ENCODE results near the gene KCNC1. TPM values are rescaled to one million over a fixed set of nuclear protein-coding genes. Genes with fewer than 3 reads are reported as not detected.

KCNC1 gene
- total RNA-seq, 5 donors from 2014 or later (not counting 1 experiment from before 2014, with no cell fraction given), result not detected

DNA sequence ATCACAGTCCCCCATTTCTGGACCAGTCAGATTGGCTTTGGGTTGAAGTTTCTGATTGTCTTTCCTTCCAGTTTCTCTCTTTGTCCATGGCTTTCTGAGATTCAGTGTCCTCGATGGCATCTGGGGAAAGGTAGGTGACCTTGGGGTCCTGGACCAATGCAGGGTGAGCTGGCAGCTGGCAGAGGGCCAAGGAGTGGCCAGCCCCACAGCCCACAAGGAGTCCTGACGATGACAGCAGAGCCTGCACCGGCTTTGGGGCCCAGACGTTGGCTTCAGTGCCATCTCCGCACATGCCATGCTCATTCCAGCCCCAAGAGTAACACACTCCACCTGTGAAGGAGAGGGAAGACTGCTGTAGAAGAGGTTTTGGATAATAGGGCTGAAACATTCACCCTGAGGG lies 53.5 kb downstream of the KCNC1 start:
- WGBS (ENCODE audit: insufficient coverage), result no CpG with 5 or more reads among the region's 5 CpGs
- H3K4me1 ChIP-seq (ENCODE audit: control insufficient read depth in 1 of 2, extremely low read depth in 1 of 2, insufficient read depth in 2 of 2, low read length in 2 of 2), result no peaks in the 10 kb centered on the region
- ChIA-PET CTCF (no interaction called here), POLR2A (no interaction called here)
- Mint-ChIP-seq H3K4me3 (no peak overlapping the region), H3K27me3 (no peaks in the 10 kb centered on the region), H3K4me1 (no peaks in the 10 kb centered on the region), H3K9me3 (peaks cover 0 to 6% (median 0%) of the 10 kb centered on the region in 3 donors), H3K36me3 (peaks cover 32% of the 10 kb centered on the region), H3K27ac (no peak overlapping the region)
- ATAC-seq (replicated peaks in 1 of 4), result no peak
- peaks cover 0 to 5% of the 10 kb centered on the region in 2 donors for H3K36me3 ChIP-seq (ENCODE audit: control insufficient read depth in 2 of 2, extremely low read depth in 1 of 2, insufficient read depth in 1 of 2, low read length in 1 of 2)
- no peak overlapping the region for H3K27ac ChIP-seq (ENCODE audit: low read length)
- H3K4me3 ChIP-seq (ENCODE audit: control insufficient read depth in 1 of 2, extremely low read depth in 1 of 2, low read length in 1 of 2), result no peak overlapping the region
- H3K9me3 ChIP-seq, result no peaks in the 10 kb centered on the region
- DNase-seq, result no peak
- no peaks in the 10 kb centered on the region for H3K27me3 ChIP-seq (replicated peaks in 1 of 2; ENCODE audit: control insufficient read depth in 2 of 2, extremely low read depth in 1 of 2, insufficient read depth in 2 of 2, low read length in 1 of 2)

DNA sequence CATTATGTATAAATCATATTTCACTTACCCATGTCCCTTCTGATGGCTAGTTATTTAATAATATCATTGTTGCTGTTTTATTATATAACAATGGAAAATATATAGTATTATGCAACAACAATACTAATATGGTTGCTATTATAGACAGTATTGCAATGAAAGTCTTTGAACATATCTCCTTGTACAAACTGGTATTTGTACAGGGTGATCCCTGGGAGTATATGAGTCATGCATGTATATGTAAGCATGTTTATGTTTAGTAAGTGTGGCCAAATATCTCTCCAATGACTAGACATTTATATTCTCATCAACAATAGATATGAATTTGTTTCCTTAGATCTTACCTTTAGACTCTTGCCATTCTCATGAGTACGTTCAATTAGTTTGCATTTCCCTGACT lies 55.9 kb downstream of the KCNC1 start:
- H3K4me1 ChIP-seq (ENCODE audit: control insufficient read depth in 1 of 2, extremely low read depth in 1 of 2, insufficient read depth in 2 of 2, low read length in 2 of 2), result no peaks in the 10 kb centered on the region
- no peaks in the 10 kb centered on the region for H3K4me1 Mint-ChIP-seq
- peaks cover 0 to 6% (median 0%) of the 10 kb centered on the region in 3 donors for H3K9me3 Mint-ChIP-seq
- no peak for ATAC-seq (replicated peaks in 1 of 4)
- ChIA-PET CTCF (no interaction called here), POLR2A (no interaction called here)
- WGBS (ENCODE audit: insufficient coverage), result no CpG with 5 or more reads among the region's 1 CpG
- no peak for DNase-seq
- H3K36me3 ChIP-seq (ENCODE audit: control insufficient read depth in 2 of 2, extremely low read depth in 1 of 2, insufficient read depth in 1 of 2, low read length in 1 of 2), result peaks cover 0 to 5% of the 10 kb centered on the region in 2 donors
- H3K9me3 ChIP-seq, result no peaks in the 10 kb centered on the region
- H3K36me3 Mint-ChIP-seq, result peaks cover 32% of the 10 kb centered on the region
- no peaks in the 10 kb centered on the region for H3K27me3 Mint-ChIP-seq
- no peak overlapping the region for H3K27ac ChIP-seq (ENCODE audit: low read length)
- H3K27me3 ChIP-seq (replicated peaks in 1 of 2; ENCODE audit: control insufficient read depth in 2 of 2, extremely low read depth in 1 of 2, insufficient read depth in 2 of 2, low read length in 1 of 2), result no peaks in the 10 kb centered on the region
- H3K4me3 ChIP-seq (ENCODE audit: control insufficient read depth in 1 of 2, extremely low read depth in 1 of 2, low read length in 1 of 2), result no peak overlapping the region
- no peak overlapping the region for H3K4me3 Mint-ChIP-seq
- H3K27ac Mint-ChIP-seq, result no peak overlapping the region

DNA sequence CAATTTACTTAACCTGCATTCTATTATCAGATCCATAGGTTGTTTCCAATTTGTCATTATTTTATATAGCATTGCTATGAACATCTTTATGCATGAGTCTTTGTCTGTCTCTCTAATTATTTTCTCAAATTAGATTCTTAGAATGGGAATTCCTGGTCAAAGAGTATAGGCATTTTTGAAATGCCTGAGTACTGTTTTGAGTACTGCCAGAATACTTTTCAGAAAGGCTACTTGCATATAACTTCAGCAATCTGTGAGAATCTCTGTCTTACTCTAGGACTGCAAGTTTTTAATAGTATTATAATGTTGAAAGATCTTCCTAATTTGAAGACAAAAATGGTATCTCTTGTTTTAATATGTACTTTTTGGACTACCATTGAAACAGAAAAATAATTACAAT lies 56.6 kb downstream of the KCNC1 start:
- no peaks in the 10 kb centered on the region for H3K4me1 ChIP-seq (ENCODE audit: control insufficient read depth in 1 of 2, extremely low read depth in 1 of 2, insufficient read depth in 2 of 2, low read length in 2 of 2)
- H3K9me3 ChIP-seq, result no peaks in the 10 kb centered on the region
- H3K9me3 Mint-ChIP-seq, result peaks cover 0 to 6% (median 0%) of the 10 kb centered on the region in 3 donors
- no peak overlapping the region for H3K4me3 ChIP-seq (ENCODE audit: control insufficient read depth in 1 of 2, extremely low read depth in 1 of 2, low read length in 1 of 2)
- DNase-seq (no peak), ATAC-seq (replicated peaks in 1 of 4) (no peak)
- no peak overlapping the region for H3K27ac ChIP-seq (ENCODE audit: low read length)
- peaks cover 28% of the 10 kb centered on the region for H3K36me3 Mint-ChIP-seq
- no peaks in the 10 kb centered on the region for H3K27me3 ChIP-seq (replicated peaks in 1 of 2; ENCODE audit: control insufficient read depth in 2 of 2, extremely low read depth in 1 of 2, insufficient read depth in 2 of 2, low read length in 1 of 2)
- POLR2A ChIA-PET, result no interaction called here
- no peaks in the 10 kb centered on the region for H3K4me1 Mint-ChIP-seq
- H3K27me3 Mint-ChIP-seq, result no peaks in the 10 kb centered on the region
- H3K36me3 ChIP-seq (ENCODE audit: control insufficient read depth in 2 of 2, extremely low read depth in 1 of 2, insufficient read depth in 1 of 2, low read length in 1 of 2), result peaks cover 0 to 5% of the 10 kb centered on the region in 2 donors
- no peak overlapping the region for H3K27ac Mint-ChIP-seq
- H3K4me3 Mint-ChIP-seq, result no peak overlapping the region
- CTCF ChIA-PET, result no interaction called here

DNA sequence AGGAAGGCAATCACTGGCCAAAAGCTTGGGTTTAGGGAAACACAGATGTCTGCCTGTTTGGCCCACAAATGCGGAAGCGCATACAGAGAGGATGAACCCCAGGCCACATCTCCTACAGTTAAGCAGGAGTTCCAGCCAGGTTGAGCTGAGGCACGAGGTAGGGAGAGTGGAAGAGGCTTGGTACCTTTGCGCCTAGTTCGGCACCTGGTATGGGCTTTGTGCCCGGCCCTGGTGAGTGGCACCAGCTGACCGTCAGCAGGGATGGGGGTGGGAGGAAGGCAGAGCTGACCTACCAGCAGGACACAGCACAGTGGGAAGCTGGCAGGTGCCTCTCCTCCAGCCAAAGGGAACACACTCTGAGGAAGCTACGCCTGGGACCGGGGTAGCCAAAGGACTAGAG lies 57.6 kb downstream of the KCNC1 start:
- H3K9me3 ChIP-seq, result no peaks in the 10 kb centered on the region
- 94% methylated on average over 5 of the region's 9 CpGs for WGBS (ENCODE audit: insufficient coverage)
- POLR2A ChIA-PET, result no interaction called here

DNA sequence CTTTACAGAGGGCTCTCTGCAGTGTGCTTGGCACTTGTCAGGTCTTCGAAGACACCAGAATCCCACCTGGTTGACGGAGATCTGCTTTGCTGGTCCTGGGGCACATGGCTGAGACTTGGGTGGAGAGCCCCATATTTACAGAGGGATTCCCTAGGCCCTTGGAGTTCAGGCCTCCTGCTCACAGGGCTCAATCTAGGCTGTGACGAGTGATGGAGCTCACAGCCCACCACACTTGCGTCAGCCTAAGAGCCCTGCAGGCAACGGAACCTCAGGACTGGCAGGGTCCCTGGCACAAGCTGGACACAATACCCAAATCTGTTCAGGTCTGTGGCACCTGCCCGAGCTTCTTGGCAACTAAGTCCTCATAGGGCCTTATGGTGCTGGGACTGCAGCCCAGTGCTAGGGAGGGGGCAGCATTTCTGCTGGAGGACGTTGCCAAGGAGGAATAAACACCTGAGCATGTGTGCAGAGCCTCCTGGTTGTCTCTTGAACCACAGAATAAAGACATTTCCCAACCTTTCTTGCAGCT lies 59.1 kb downstream of the KCNC1 start:
- H3K27ac ChIP-seq (ENCODE audit: low read length), result no peak overlapping the region
- no peaks in the 10 kb centered on the region for H3K9me3 ChIP-seq
- POLR2A ChIA-PET, result no interaction called here
- Mint-ChIP-seq H3K27me3 (no peaks in the 10 kb centered on the region), H3K36me3 (peaks cover 28% of the 10 kb centered on the region), H3K4me3 (no peak overlapping the region), H3K4me1 (no peaks in the 10 kb centered on the region), H3K9me3 (peaks cover 0 to 2% (median 0%) of the 10 kb centered on the region in 3 donors), H3K27ac (no peak overlapping the region)
- no peak for ATAC-seq (replicated peaks in 1 of 4)
- WGBS (ENCODE audit: insufficient coverage), result 91% methylated on average over 6 of the region's 7 CpGs
- no peaks in the 10 kb centered on the region for H3K36me3 ChIP-seq (ENCODE audit: control insufficient read depth in 2 of 2, extremely low read depth in 1 of 2, insufficient read depth in 1 of 2, low read length in 1 of 2)
- H3K27me3 ChIP-seq (replicated peaks in 1 of 2; ENCODE audit: control insufficient read depth in 2 of 2, extremely low read depth in 1 of 2, insufficient read depth in 2 of 2, low read length in 1 of 2), result no peaks in the 10 kb centered on the region
- DNase-seq, result no peak
- H3K4me1 ChIP-seq (ENCODE audit: control insufficient read depth in 1 of 2, extremely low read depth in 1 of 2, insufficient read depth in 2 of 2, low read length in 2 of 2), result no peaks in the 10 kb centered on the region
- CTCF ChIA-PET, result no interaction called here
- no peak overlapping the region for H3K4me3 ChIP-seq (ENCODE audit: control insufficient read depth in 1 of 2, extremely low read depth in 1 of 2, low read length in 1 of 2)

More for the DNA sequence above, 57.6 kb downstream of the KCNC1 start:
- H3K27ac Mint-ChIP-seq, result no peak overlapping the region
- H3K4me1 ChIP-seq (ENCODE audit: control insufficient read depth in 1 of 2, extremely low read depth in 1 of 2, insufficient read depth in 2 of 2, low read length in 2 of 2), result no peaks in the 10 kb centered on the region
- H3K27me3 ChIP-seq (replicated peaks in 1 of 2; ENCODE audit: control insufficient read depth in 2 of 2, extremely low read depth in 1 of 2, insufficient read depth in 2 of 2, low read length in 1 of 2), result no peaks in the 10 kb centered on the region
- peaks cover 34% of the 10 kb centered on the region for H3K36me3 Mint-ChIP-seq
- ATAC-seq (replicated peaks in 1 of 4), result no peak
- CTCF ChIA-PET, result no interaction called here
- H3K4me3 Mint-ChIP-seq, result no peak overlapping the region
- H3K36me3 ChIP-seq (ENCODE audit: control insufficient read depth in 2 of 2, extremely low read depth in 1 of 2, insufficient read depth in 1 of 2, low read length in 1 of 2), result peaks cover 0 to 5% of the 10 kb centered on the region in 2 donors
- no peaks in the 10 kb centered on the region for H3K27me3 Mint-ChIP-seq
- H3K4me3 ChIP-seq (ENCODE audit: control insufficient read depth in 1 of 2, extremely low read depth in 1 of 2, low read length in 1 of 2), result no peak overlapping the region
- no peak for DNase-seq
- H3K27ac ChIP-seq (ENCODE audit: low read length), result no peak overlapping the region
- H3K4me1 Mint-ChIP-seq, result no peaks in the 10 kb centered on the region
- H3K9me3 Mint-ChIP-seq, result peaks cover 0 to 6% (median 0%) of the 10 kb centered on the region in 3 donors

DNA sequence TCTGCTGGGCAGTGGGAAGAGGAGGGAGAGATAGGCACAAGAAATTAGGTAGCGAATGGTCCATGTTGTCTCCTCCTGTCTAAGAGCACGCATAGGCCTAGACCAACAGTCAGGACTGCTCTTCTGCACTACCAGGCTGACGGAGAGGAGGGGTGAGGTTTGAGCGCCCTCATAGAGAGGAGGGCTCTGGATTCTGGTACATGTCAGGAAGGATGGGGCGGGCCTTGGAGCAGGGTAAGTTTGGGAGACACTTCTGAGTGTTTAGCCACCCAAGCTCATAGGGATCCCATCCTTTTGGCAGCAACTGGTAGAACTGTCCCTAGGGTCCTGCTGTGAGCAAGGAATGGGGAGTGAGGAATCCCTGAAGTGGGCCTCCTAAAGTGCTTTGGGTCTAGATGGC lies 60.4 kb downstream of the KCNC1 start:
- no peaks in the 10 kb centered on the region for H3K4me1 Mint-ChIP-seq
- no peaks in the 10 kb centered on the region for H3K9me3 ChIP-seq
- ChIA-PET CTCF (no interaction called here), POLR2A (no interaction called here)
- no peak for ATAC-seq (replicated peaks in 1 of 4)
- no peak overlapping the region for H3K4me3 Mint-ChIP-seq
- H3K27me3 ChIP-seq (replicated peaks in 1 of 2; ENCODE audit: control insufficient read depth in 2 of 2, extremely low read depth in 1 of 2, insufficient read depth in 2 of 2, low read length in 1 of 2), result no peaks in the 10 kb centered on the region
- peaks cover 27% of the 10 kb centered on the region for H3K36me3 Mint-ChIP-seq
- H3K36me3 ChIP-seq (ENCODE audit: control insufficient read depth in 2 of 2, extremely low read depth in 1 of 2, insufficient read depth in 1 of 2, low read length in 1 of 2), result no peaks in the 10 kb centered on the region
- H3K4me1 ChIP-seq (ENCODE audit: control insufficient read depth in 1 of 2, extremely low read depth in 1 of 2, insufficient read depth in 2 of 2, low read length in 2 of 2), result no peaks in the 10 kb centered on the region
- no peak for DNase-seq
- H3K27ac Mint-ChIP-seq, result no peak overlapping the region
- no peak overlapping the region for H3K27ac ChIP-seq (ENCODE audit: low read length)
- H3K27me3 Mint-ChIP-seq, result no peaks in the 10 kb centered on the region
- H3K9me3 Mint-ChIP-seq, result no peaks in the 10 kb centered on the region
- no peak overlapping the region for H3K4me3 ChIP-seq (ENCODE audit: control insufficient read depth in 1 of 2, extremely low read depth in 1 of 2, low read length in 1 of 2)
- 100% methylated on average over 4 of the region's 5 CpGs for WGBS (ENCODE audit: insufficient coverage)

DNA sequence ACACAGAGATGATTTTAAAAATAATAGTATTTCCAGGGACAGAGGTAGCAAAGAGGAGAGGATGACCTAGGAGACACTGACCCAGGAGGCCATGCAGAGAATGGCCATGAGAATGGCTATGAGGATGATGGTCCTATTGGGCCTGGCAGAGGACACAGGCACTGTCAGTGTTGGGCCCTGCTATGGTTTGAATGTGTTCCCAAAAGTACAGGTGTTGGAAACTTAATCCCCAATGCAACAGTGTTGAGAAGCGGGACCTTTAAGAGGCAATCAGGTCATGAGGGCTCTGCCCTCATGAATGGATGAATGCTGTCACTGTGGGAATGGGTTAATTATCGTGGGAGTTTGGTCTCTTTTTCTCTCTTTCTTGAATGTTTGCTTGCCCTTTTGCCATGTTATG lies 61.6 kb downstream of the KCNC1 start:
- no peaks in the 10 kb centered on the region for H3K27me3 Mint-ChIP-seq
- WGBS (ENCODE audit: insufficient coverage), result no CpG with 5 or more reads among the region's 2 CpGs
- ATAC-seq (replicated peaks in 1 of 4) (no peak), DNase-seq (no peak)
- Histone ChIP-seq H3K27me3 (replicated peaks in 1 of 2; ENCODE audit: control insufficient read depth in 2 of 2, extremely low read depth in 1 of 2, insufficient read depth in 2 of 2, low read length in 1 of 2) (no peaks in the 10 kb centered on the region), H3K4me1 (ENCODE audit: control insufficient read depth in 1 of 2, extremely low read depth in 1 of 2, insufficient read depth in 2 of 2, low read length in 2 of 2) (no peaks in the 10 kb centered on the region), H3K36me3 (ENCODE audit: control insufficient read depth in 2 of 2, extremely low read depth in 1 of 2, insufficient read depth in 1 of 2, low read length in 1 of 2) (no peaks in the 10 kb centered on the region), H3K4me3 (ENCODE audit: control insufficient read depth in 1 of 2, extremely low read depth in 1 of 2, low read length in 1 of 2) (no peak overlapping the region), H3K9me3 (no peaks in the 10 kb centered on the region), H3K27ac (ENCODE audit: low read length) (no peak overlapping the region)
- H3K4me3 Mint-ChIP-seq, result no peak overlapping the region
- CTCF ChIA-PET, result no interaction called here
- H3K36me3 Mint-ChIP-seq, result peaks cover 31% of the 10 kb centered on the region
- H3K9me3 Mint-ChIP-seq, result no peaks in the 10 kb centered on the region
- POLR2A ChIA-PET, result no interaction called here
- H3K4me1 Mint-ChIP-seq, result no peaks in the 10 kb centered on the region
- H3K27ac Mint-ChIP-seq, result no peak overlapping the region

Data from T-cell (primary cell).